Suprapubic skin (tissue), 3 donors: ENCODE results near the gene BORCS5.

Source experiments
- CTCF ChIP-seq, 2 donors: fragments of 200-600 bp in 1 of 2; fragments of 450-650 bp in 1 of 2; sonication (generic) in 1 of 2; IDR thresholded peaks; one replicate each; pipeline ENCODE4 v1.5.1; 2016 to 2019; ENCODE audit warnings: antibody characterized with exemption in 2 of 2, mild to moderate bottlenecking in 1 of 2, moderate library complexity in 1 of 2
- EP300 ChIP-seq: sonication (generic); formaldehyde crosslinking; IDR thresholded peaks from one replicate; pipeline ENCODE4 v1.6.1; 2017; ENCODE audit warnings: antibody characterized with exemption
- POLR2A ChIP-seq, 2 donors: fragments of 450-650 bp; IDR thresholded peaks; one replicate each; pipeline ENCODE4 v1.6.1; 2017; ENCODE audit warnings: antibody characterized with exemption in 2 of 2, mild to moderate bottlenecking in 2 of 2, moderate library complexity in 2 of 2

- TF ChIP-seq CTCF (IDR thresholded peaks at IDR 0.05) (no peak), EP300 (no peak), POLR2A (IDR thresholded peaks at IDR 0.05) (no peak)
Measured at GRCh38 chr12:12323591-12323990, 33.3 kb upstream of the BORCS5 start.
